Right renal pelvis (tissue), 4 donors: ENCODE measurements around the gene POLR2L. TPM values are rescaled to one million over a fixed set of nuclear protein-coding genes. Genes with fewer than 3 reads are reported as not detected.

ENCODE experiments used
- DNase-seq, 4 donors: peaks; one replicate each; pipeline ENCODE4 v3.0.0-alpha.2; 2013; ENCODE audit warnings: low read depth in 4 of 4, low spot score in 3 of 4, missing footprints in 1 of 4
- polyA plus RNA-seq, 4 donors: library from polyadenylated mRNA; unstranded; fragments of 120-200 nt; gene quantifications; one replicate each; pipeline ENCODE4 v1.2.1, GENCODE V29; 2013; ENCODE audit not compliant: insufficient read length in 4 of 4

Gene POLR2L
- polyA plus RNA-seq, 4 donors: 94.4 to 125 (median 106) TPM

- DNase-seq: no peak
Measured at GRCh38 chr11:839875-840617, 2.3 kb downstream of the POLR2L start.

GRCh38 chr11:839280-839623 is 3.1 kb downstream of the POLR2L start:
- no peak for DNase-seq

- DNase-seq: no peak
Measured at GRCh38 chr11:838441-839279, 3.7 kb downstream of the POLR2L start.

GRCh38 chr11:837990-838307 is 4.4 kb downstream of the POLR2L start:
- no peak for DNase-seq

- no peak for DNase-seq
Measured at GRCh38 chr11:837189-837989, 4.9 kb downstream of the POLR2L start.

GRCh38 chr11:836700-837099 is 5.6 kb downstream of the POLR2L start:
- no peak for DNase-seq

- no peak for DNase-seq
Measured at GRCh38 chr11:836274-836673, 6.1 kb downstream of the POLR2L start.

- no peak for DNase-seq
Measured at GRCh38 chr11:834371-835316, 7.7 kb downstream of the POLR2L start.

GRCh38 chr11:833849-834311 is 8.4 kb downstream of the POLR2L start:
- no peak for DNase-seq

- no peak for DNase-seq
Measured at GRCh38 chr11:833114-833791, 9.1 kb downstream of the POLR2L start.

GRCh38 chr11:832529-833113 is 9.7 kb downstream of the POLR2L start, which contains the start of gene CD151:
CD151 (plus strand) TSS chr11:832952; CDS start chr11:836070, 3,118 bp downstream.
- DNase-seq: no peak

GRCh38 chr11:831961-832528 is 10.3 kb downstream of the POLR2L start:
- DNase-seq: no peak

- DNase-seq: no peak
Measured at GRCh38 chr11:831118-831864, 11.0 kb downstream of the POLR2L start.

GRCh38 chr11:830295-831117 is 11.8 kb downstream of the POLR2L start:
- DNase-seq: no peak

- DNase-seq: no peak
Measured at GRCh38 chr11:829847-830294, 12.5 kb downstream of the POLR2L start.

GRCh38 chr11:829176-829846 is 13.0 kb downstream of the POLR2L start:
- no peak for DNase-seq
